A172 (cell line): ENCODE measurements around the gene DPYD. TPM values are rescaled to one million over a fixed set of nuclear protein-coding genes. Genes with fewer than 3 reads are reported as not detected.

Source experiments
- DNase-seq: peaks from one replicate; pipeline ENCODE4 v3.0.0-alpha.2; 2015; ENCODE audit warnings: low spot score
- total RNA-seq: library from RNA; depleted of rRNA; stranded (reverse); fragments of >200 nt; shearing (Covaris generic); gene quantifications from 2 replicates; pipeline ENCODE4 v1.2.3, GENCODE V29; 2014

DPYD gene
- total RNA-seq, 1 experiment from 2014 or later, result 30.7 TPM

GRCh38 chr1:97044159-97044760 lies 876.6 kb downstream of the DPYD start:
- DNase-seq, result no peak

- no peak for DNase-seq
Observed at GRCh38 chr1:97042551-97042950, 878.3 kb downstream of the DPYD start.

- no peak for DNase-seq
Observed at GRCh38 chr1:97041026-97041425, 879.8 kb downstream of the DPYD start.

- DNase-seq, result no peak
Observed at GRCh38 chr1:97038410-97038809, 882.4 kb downstream of the DPYD start.

GRCh38 chr1:97034651-97035050 lies 886.2 kb downstream of the DPYD start:
- DNase-seq, result no peak

GRCh38 chr1:97033949-97034348 lies 886.9 kb downstream of the DPYD start:
- no peak for DNase-seq
